NCI-H1436 treated with DMSO at 0.1 percent for 48 hours (cell line): ENCODE results near the gene ZNF830.
"Not testable (repeated sequence)": the region's sequence is repeated elsewhere in the genome, so short reads cannot be mapped to it uniquely, and the experiment has no call there.

Experiments
- DNase-seq: peaks from one replicate; lab custom pipeline; 2025; lab: John Stamatoyannopoulos, UW

Gene ZNF830

GRCh38 chr17:34961093-34961911, at the start of gene ZNF830, which contains the start of gene CCT6B:
TSS of gene ZNF830 (plus strand) at chr17:34961540. CDS start at chr17:34961567, 27 bp downstream.
TSS of gene CCT6B (minus strand) at chr17:34961460. CDS start at chr17:34961393, 67 bp downstream.
- DNase-seq: peak; percentile 78

GRCh38 chr17:34913001-34913400, 48.3 kb upstream of the ZNF830 start:
- DNase-seq: no peak

GRCh38 chr17:34916120-34916519, 45.2 kb upstream of the ZNF830 start:
- DNase-seq: no peak

DNA sequence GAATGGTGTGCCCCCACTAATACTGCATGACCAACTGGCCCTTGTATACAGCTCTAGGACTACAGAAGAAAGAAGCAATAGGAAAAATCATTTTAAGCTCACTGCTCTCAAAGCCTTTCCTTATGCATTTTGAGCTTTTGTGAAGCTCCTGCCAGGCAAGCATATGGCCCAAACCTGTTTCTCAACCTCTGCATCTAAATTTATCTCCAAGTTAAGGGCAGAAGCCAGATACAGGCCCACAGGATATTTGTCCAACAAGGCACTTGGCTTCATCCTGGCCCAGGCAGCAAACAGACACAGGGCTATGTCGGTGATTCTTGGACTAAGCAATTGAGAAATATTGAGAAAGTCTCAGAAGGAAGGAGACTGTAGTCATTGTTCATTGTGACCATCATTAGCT, 44.0 kb upstream of the ZNF830 start:
- DNase-seq: no peak

GRCh38 chr17:34920676-34921075, 40.7 kb upstream of the ZNF830 start:
- DNase-seq: no peak

DNA sequence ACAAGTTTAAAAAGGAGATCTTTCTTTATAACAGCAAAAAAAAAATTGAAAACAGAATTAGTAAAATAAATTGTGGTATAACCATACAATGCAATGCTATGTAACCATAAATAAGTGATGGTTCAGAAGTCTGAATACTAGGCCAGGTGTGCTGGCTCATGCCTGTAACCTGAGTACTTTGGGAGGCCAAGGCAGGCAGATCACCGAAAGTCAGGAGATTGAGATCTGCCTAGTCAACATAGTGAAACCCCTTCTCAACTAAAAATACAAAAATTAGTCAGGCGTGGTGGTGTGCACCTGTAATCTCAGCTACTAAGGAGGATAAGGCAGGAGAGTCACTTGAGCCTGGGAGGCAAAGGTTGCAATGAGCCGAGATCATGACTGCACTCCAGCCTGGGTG, 34.7 kb upstream of the ZNF830 start:
- no peak for DNase-seq

DNA sequence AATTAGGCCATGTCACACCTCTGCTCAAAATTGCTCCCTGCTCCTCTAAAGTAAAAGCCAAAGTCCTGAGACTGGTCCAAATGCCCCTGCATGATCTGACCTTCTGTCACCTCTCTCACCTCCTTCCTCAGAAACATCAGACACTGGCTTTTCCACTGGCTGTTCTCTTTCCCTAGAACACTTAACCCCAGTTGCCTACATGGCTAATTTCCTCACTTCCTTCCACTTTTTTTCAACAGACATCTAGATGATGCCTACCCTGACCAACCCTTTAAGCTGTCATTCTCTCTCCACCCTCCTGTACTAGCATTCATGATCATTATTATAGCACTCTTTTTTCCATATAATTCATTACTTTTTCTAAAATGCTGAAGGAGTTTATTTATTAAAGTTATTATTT, 31.1 kb upstream of the ZNF830 start:
- no peak for DNase-seq

- DNase-seq: not testable (repeated sequence)
These were observed 10.6 kb upstream of the ZNF830 start for GRCh38 chr17:34950780-34951179.

DNA sequence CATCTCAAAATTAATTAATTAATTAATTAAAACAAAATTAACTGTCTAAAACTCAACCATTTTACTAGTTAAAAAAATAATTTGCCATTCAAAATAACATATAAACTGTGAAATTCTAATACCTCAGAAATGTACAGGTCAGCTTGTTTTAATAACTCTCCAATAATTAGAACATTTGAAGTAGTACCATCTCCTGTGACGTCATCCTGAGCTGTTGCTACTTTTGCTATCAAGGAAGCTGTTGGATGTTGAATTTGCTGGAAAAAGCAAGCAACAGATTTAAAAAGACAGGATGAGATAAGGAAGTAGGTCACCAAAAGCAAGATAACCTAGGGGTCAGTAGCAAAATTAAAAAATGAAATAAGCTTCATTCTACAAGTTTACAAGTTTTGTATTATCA, 2.9 kb upstream of the ZNF830 start:
- DNase-seq: no peak

DNA sequence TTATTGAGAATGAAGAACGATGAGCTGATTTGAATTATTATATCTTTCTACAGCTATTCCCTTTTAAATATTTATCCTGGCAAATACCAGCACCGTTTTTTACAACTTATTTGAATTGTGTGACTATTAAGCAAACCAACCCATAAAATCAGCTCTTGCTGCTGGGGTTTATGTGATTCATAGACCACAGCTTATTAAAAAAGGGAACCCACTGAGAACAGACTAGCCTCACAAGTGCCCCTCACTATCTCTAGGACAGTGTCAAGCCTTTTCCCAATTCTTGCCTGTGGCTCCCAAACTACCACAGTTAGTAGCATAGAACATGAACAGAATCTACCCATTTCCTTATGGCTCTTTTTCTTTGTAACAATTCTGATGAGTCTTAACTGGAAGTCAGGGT, 12.8 kb downstream of the ZNF830 start:
- no peak for DNase-seq

DNA sequence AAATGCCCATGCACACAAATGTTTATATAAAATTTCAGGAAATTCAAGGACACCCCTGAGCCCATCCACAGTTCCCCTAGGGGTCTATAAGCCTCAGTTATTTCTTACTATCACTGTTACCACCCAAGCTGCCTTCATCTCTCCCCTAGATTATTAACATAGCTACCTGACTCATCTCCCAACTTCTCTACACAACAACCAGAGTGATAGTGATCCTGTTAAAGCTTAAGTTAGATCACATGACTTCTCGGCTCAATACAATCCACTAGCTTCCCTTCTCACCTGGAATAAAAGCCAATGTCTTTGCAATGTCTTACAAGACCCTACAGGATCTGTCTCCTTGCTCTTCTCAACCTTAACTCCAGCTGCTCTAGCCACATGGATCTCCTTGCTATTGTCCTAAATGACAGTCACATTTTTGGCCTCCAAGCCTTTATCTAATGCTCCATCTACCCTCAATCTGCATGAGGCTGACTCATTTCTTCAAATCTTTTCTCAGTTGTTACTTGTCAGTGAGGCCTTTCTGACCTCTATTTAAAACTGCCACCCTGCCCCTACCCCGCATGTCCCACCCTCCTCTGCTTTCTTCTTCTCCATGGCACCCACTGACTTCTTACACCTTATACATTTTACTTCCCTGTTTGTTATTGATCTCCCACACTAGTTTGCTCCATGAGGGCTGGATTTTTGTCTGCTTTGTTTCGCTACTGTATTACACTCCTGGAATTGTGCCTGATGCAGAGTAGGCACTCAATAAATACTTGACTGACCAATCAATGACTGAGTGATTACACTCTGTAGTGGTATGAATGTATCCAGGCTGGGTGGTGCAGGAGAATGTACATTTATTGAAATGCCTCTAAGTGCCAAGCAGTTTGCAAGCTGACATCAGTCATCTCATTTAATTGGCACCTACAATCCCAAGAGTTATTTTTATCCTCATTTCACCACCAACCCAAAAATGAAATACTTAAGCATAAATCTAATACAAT, 13.8 kb downstream of the ZNF830 start:
- no peak for DNase-seq

DNA sequence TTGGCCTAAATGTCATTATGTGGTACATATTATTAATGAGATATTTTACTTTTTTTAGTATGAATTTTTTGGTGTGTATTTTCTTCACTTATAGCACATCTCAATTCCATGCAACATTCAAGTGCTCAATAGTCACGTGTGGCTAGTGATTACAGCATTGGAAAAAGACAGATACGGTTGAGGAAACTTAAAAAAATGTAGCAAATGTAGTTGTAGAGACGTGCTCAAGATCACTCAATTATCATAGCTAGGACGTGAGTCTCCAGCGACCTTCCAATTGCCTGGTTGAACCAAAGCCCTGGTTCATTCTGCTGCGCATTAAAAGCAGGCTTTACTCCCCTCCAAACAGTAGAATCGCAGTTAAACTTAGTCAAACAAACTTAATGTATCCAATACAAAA, 17.8 kb downstream of the ZNF830 start:
- DNase-seq: no peak

GRCh38 chr17:34979650-34980352, 18.5 kb downstream of the ZNF830 start:
- no peak for DNase-seq

DNA sequence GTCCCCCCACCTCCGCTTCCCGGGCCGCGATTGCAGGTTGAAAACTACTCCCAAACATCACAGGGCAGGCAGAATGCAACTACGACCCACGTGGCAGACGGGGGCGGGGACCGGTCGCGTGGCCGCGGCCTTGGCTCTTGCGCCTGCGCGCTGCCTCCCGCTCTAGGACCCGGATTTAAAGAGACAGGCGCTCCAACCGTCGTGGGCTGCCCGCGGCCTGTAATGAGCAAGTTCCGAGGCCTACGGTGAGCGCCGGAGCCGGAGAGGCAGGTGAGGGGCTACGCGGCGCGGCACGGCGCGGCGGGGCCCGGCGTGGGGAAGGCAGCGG, 19.0 kb downstream of the ZNF830 start, which contains the start of gene LIG3:
LIG3 (plus strand) TSS at position 160 of the 328 bp plus-strand sequence. CDS start 2,494 bp downstream, outside the sequence.
- DNase-seq: peak; percentile 74

DNA sequence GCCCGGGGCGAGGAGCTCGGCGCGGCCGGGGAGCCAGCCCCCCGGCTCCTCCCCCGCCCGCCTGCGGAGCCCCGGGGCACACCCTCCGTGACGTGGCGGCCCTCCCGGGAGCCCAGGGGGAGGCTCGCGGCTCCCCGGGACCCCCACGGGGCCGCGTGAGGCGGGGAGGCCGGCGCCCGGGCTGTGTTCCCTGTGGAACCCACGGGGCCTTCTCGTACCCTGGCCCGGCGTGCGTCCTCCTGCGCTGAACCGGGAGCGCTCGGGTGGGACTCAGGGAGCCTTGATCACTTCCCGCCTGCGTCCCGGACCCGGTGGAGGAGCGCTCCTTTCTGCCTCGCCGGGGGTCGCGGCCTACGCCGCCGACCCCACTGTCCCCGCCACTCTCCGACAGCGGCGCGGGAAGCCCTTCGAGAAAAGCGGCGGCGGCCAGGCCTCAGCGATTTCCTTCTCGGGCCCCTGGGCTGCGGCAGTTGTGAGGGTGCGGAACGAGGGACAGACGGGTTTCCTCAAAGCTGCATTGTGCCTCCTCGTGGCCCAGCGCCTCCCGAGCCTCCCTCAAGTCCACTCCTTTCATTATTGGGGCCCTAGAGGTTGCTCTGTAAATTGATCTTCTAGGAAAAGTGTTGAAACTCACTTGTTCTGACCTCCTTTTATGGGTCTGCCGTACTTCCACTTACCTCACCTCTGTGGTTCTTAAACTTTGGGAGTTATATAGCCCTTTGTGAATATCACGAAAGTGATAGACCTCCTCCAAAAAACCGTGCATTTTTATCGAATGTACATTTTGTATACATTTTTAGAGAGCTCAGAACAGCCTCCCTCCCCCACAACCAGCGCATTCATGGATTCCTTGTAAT, 19.6 kb downstream of the ZNF830 start:
- DNase-seq: peak; percentile 55

- peak; percentile 13 for DNase-seq
These were observed 20.4 kb downstream of the ZNF830 start for GRCh38 chr17:34981538-34982241.

GRCh38 chr17:34987232-34987631, 25.9 kb downstream of the ZNF830 start:
- no peak for DNase-seq

- DNase-seq: no peak
These were observed 27.3 kb downstream of the ZNF830 start for GRCh38 chr17:34988644-34989043.

DNA sequence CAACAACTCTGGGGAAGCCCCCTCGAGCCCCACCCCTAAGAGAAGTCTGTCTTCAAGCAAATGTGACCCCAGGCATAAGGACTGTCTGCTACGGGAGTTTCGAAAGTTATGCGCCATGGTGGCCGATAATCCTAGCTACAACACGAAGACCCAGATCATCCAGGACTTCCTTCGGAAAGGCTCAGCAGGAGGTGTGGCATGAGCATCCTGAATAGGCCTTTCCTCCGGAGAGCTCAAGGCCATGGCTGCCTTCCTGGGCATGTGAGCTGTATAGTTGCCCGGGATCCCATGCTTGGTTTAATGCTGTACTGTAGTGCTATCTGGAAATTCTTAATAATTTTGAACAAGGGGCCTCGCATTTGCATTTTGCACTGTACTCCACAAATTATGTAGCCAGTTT, 28.1 kb downstream of the ZNF830 start:
- DNase-seq: no peak

- DNase-seq: no peak
These were observed 29.6 kb downstream of the ZNF830 start for GRCh38 chr17:34990921-34991365.
